Hindlimb muscle (tissue), 1 donor: ENCODE measurements around the gene KCTD11. TPM values are rescaled to one million over a fixed set of nuclear protein-coding genes. Genes with fewer than 3 reads are reported as not detected.
"Not testable (repeated sequence)": the region's sequence is repeated elsewhere in the genome, so short reads cannot be mapped to it uniquely, and the experiment has no call there.

ENCODE experiments used
- DNase-seq: peaks from one replicate; pipeline ENCODE4 v3.0.0-alpha.2; 2013
- polyA plus RNA-seq: library from polyadenylated mRNA; unstranded; fragments of 120-200 nt; gene quantifications from one replicate; pipeline ENCODE4 v1.2.1, GENCODE V29; 2013; ENCODE audit not compliant: insufficient read length

KCTD11 gene
- polyA plus RNA-seq, 1 donor: 8.9 TPM

GRCh38 chr17:7346761-7347614, 5.0 kb upstream of the KCTD11 start:
- no peak for DNase-seq

GRCh38 chr17:7347630-7348477, 4.1 kb upstream of the KCTD11 start:
- no peak for DNase-seq

GRCh38 chr17:7348478-7349242, 3.3 kb upstream of the KCTD11 start:
- DNase-seq: no peak

- DNase-seq: no peak
Measured at GRCh38 chr17:7352503-7352889, 534 bp downstream of the KCTD11 start.

- DNase-seq: no peak
Measured at GRCh38 chr17:7352910-7353635, 1.1 kb downstream of the KCTD11 start.

GRCh38 chr17:7354262-7354843, 2.4 kb downstream of the KCTD11 start:
- no peak for DNase-seq

GRCh38 chr17:7355053-7355452, 3.1 kb downstream of the KCTD11 start, which contains the start of gene TMEM95:
Gene TMEM95, plus strand, starts transcription at chr17:7355156. Its CDS starts 49 bp downstream, at chr17:7355205.
- no peak for DNase-seq

- no peak for DNase-seq
Measured at GRCh38 chr17:7355573-7355972, 3.6 kb downstream of the KCTD11 start.

GRCh38 chr17:7356072-7356549, 4.1 kb downstream of the KCTD11 start:
- DNase-seq: no peak

GRCh38 chr17:7356756-7357155, 4.8 kb downstream of the KCTD11 start:
- no peak for DNase-seq

GRCh38 chr17:7357381-7357780, 5.4 kb downstream of the KCTD11 start:
- DNase-seq: no peak

GRCh38 chr17:7361906-7362305, 9.9 kb downstream of the KCTD11 start:
- DNase-seq: no peak

- no peak for DNase-seq
Measured at GRCh38 chr17:7363311-7363710, 11.3 kb downstream of the KCTD11 start.

- DNase-seq: not testable (repeated sequence)
Measured at GRCh38 chr17:7365963-7366362, 14.0 kb downstream of the KCTD11 start.

- no peak for DNase-seq
Measured at GRCh38 chr17:7367083-7367482, 15.1 kb downstream of the KCTD11 start.

GRCh38 chr17:7367918-7368598, 16.1 kb downstream of the KCTD11 start:
- DNase-seq: no peak

- DNase-seq: not testable (repeated sequence)
Measured at GRCh38 chr17:7368599-7368994, 16.6 kb downstream of the KCTD11 start.

GRCh38 chr17:7369825-7370224, 17.9 kb downstream of the KCTD11 start:
- no peak for DNase-seq

GRCh38 chr17:7370853-7371252, 18.9 kb downstream of the KCTD11 start:
- DNase-seq: no peak

GRCh38 chr17:7374353-7374752, 22.4 kb downstream of the KCTD11 start:
- DNase-seq: no peak

- DNase-seq: no peak
Measured at GRCh38 chr17:7379134-7379533, 27.2 kb downstream of the KCTD11 start.
